H1 (cell line): ENCODE data around the gene HMCN2. TPM values are rescaled to one million over a fixed set of nuclear protein-coding genes. Genes with fewer than 3 reads are reported as not detected.

Source experiments
- CBX5 ChIP-seq: fragments of 300-800, 300-1000 bp; sonication (generic); IDR thresholded peaks from 2 replicates; pipeline ENCODE4 v1.7.1; 2016; ENCODE audit warnings: antibody characterized with exemption, low read length, low read depth
- GABPA ChIP-seq: IDR thresholded peaks from 2 replicates; pipeline ENCODE4 v1.6.1; 2011; ENCODE audit warnings: mild to moderate bottlenecking, low read length, moderate library complexity, borderline replicate concordance; ENCODE audit not compliant: insufficient read depth
- HDAC6 ChIP-seq: IDR thresholded peaks from one replicate; pipeline ENCODE4 v1.7.1; 2012; ENCODE audit warnings: low read depth, mild to moderate bottlenecking, inconsistent platforms, low read length, moderate library complexity
- KDM1A ChIP-seq: fragments of 200-600, 300-600 bp; sonication (generic); IDR thresholded peaks from 2 replicates; pipeline ENCODE4 v1.7.1; 2016; ENCODE audit warnings: mild to moderate bottlenecking, low read length, borderline replicate concordance
- polyA plus RNA-seq, 7 experiments: library from polyadenylated mRNA; depleted of rRNA in 3 of 7; stranded (reverse) in 5 of 7; unstranded in 2 of 7; fragments of >200 nt in 5 of 7; fragments of 200-250 nt in 2 of 7; gene quantifications; 1 replicate in 5 of 7; 2 replicates in 1 of 7; 4 replicates in 1 of 7; pipeline versions ENCODE4 v1.2.1 to v1.2.3, GENCODE V29; 2011 to 2013; ENCODE audit warnings: missing spikeins in 2 of 7, mixed read lengths in 2 of 7
- total RNA-seq: library from RNA; stranded (reverse); fragmentation: NEBNext Ultra II Directional; extraction: Animal tissue kit (Norgen Biotek cat#: 25700); gene quantifications from 2 replicates; pipeline ENCODE4 v1.2.1, GENCODE V29; 2021

The HMCN2 gene
- total and polyA plus RNA-seq, 2 of the 8 experiments (the other 6 are each of a cell fraction or from before 2014, with no cell fraction given), result 5.0 to 9.1 TPM

DNA sequence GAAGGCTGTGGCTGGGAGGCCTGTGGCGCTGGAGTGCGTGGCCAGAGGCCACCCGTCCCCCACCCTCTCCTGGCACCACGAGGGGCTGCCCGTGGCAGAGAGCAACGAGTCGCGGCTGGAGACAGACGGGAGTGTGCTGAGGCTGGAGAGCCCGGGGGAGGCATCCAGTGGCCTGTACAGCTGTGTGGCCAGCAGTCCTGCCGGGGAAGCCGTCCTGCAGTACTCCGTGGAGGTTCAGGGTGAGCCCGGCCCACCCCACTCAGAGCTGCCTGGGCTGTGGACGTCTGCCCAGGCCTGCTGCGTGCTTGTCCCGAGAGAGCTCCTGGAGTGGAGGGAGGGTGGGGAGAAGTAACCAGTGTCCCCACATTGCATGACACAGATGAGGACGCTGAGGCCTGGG, 89.2 kb downstream of the HMCN2 start (continued):
- no peak for TF ChIP-seq KDM1A
- no peak for TF ChIP-seq CBX5
- TF ChIP-seq GABPA, result no peak
- TF ChIP-seq HDAC6, result no peak
